ENCODE data around the gene LRRC55. TPM values are rescaled to one million over a fixed set of nuclear protein-coding genes. Genes with fewer than 3 reads are reported as not detected.
"Not testable (repeated sequence)": the region's sequence is repeated elsewhere in the genome, so short reads cannot be mapped to it uniquely, and the experiment has no call there.

LRRC55 gene
- total RNA-seq, 1 donor from 2014 or later = 29.0 TPM

DNA sequence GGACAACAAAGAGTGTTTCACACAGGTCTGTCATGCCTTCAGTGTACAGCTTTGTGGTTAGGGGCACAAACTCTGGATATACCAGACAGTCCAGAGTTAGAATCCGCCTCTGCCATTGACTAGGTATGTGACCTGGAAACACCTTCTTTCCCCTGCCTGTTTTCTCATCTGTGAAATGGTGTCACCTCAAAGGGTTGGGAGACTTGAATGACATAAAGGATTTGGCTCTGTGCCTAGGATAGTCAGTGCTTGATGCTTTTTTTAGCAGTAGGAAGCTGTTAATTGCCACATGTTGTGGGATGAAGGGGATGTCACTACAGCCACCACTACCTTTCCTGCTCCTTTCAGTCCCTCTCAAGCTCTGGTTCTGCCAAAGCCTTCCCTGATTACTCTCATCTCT lies 17.4 kb upstream of the LRRC55 start:
- DNase-seq = no peak
- H3K4me1 Mint-ChIP-seq (ENCODE audit: low read depth, unreplicated experiment) = peaks cover 30% of the 10 kb centered on the region
- H3K27me3 Mint-ChIP-seq (ENCODE audit: unreplicated experiment) = peaks cover 4% of the 10 kb centered on the region
- no peak overlapping the region for H3K4me3 Mint-ChIP-seq (ENCODE audit: unreplicated experiment)
- peaks cover 7% of the 10 kb centered on the region for H3K9me3 Mint-ChIP-seq (ENCODE audit: unreplicated experiment)
- TF ChIP-seq, protein P1, sequence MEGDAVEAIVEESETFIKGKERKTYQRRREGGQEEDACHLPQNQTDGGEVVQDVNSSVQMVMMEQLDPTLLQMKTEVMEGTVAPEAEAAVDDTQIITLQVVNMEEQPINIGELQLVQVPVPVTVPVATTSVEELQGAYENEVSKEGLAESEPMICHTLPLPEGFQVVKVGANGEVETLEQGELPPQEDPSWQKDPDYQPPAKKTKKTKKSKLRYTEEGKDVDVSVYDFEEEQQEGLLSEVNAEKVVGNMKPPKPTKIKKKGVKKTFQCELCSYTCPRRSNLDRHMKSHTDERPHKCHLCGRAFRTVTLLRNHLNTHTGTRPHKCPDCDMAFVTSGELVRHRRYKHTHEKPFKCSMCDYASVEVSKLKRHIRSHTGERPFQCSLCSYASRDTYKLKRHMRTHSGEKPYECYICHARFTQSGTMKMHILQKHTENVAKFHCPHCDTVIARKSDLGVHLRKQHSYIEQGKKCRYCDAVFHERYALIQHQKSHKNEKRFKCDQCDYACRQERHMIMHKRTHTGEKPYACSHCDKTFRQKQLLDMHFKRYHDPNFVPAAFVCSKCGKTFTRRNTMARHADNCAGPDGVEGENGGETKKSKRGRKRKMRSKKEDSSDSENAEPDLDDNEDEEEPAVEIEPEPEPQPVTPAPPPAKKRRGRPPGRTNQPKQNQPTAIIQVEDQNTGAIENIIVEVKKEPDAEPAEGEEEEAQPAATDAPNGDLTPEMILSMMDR (IDR thresholded peaks at IDR 0.05; ENCODE audit: partially characterized antibody, unreplicated experiment) = no peak
- peaks cover 14% of the 10 kb centered on the region for H3K36me3 Mint-ChIP-seq (ENCODE audit: unreplicated experiment)
- H3K27ac Mint-ChIP-seq (ENCODE audit: unreplicated experiment) = no peak overlapping the region

DNA sequence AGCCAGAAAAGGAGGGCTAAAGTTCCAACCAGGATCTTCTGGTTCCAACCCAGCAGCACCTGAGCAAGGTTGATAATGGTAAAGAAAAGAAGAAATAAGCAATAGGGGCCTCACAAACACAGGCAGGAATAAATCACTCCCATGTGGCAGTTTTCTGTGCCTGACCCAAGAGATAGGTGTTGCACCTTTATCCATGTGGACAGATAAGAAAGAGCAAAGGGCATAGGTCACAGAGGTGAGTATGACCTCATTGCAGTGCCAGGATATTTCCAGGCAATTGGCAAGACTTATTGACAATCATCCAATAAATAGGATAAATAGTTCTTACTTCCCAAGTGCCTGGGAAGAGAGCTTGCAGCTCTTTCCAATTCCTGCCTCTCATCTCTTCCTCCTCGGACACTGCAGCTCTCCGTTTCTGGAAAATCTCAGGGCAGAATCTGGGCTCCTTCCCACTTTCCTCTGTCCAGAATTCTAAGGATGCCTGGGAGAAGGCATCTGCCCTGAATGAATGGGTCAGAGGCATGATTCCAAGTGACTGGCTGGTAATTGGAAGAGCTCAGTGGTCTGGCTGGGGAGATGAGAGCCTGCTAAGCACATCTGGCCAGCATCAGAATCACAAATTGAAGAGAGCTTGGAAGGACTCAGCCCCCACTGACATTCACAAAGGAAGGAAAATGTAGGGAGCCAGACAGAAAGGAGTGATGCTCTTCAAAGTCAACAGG lies 14.5 kb upstream of the LRRC55 start:
- Mint-ChIP-seq H3K36me3 (ENCODE audit: unreplicated experiment) (peaks cover 9% of the 10 kb centered on the region), H3K9me3 (ENCODE audit: unreplicated experiment) (peaks cover 3% of the 10 kb centered on the region), H3K4me1 (ENCODE audit: low read depth, unreplicated experiment) (peaks cover 14% of the 10 kb centered on the region), H3K4me3 (ENCODE audit: unreplicated experiment) (no peak overlapping the region), H3K27ac (ENCODE audit: unreplicated experiment) (no peak overlapping the region), H3K27me3 (ENCODE audit: unreplicated experiment) (peaks cover 4% of the 10 kb centered on the region)
- TF ChIP-seq, protein P1 (IDR thresholded peaks at IDR 0.05; ENCODE audit: partially characterized antibody, unreplicated experiment) = no peak
- DNase-seq = no peak

DNA sequence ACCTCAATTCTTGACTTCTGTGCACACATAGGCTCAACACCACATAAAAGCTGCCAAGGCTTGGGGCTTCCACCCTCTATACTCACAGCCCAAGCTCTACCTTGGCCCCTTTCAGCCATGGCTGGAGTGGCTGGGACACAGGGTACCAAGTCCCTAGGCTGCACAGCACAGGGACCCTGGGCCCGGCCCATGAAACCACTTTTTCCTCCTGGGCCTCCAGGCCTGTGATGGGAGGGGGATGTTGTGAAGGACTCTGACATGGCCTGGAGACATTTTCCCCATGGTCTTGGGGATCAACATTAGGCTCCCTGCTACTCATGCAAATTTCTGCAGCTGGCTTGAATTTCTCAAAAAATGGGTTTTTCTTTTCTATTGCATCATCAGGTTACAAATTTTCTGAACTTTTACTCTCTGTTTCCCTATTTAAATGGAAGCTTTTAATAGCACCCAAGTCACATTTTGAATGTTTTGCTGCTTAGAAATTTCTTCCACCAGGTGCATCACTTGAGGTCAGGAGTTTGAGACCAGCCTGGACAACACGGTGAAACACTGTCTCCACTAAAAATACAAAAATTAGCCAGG lies 11.9 kb upstream of the LRRC55 start:
- H3K4me3 Mint-ChIP-seq (ENCODE audit: unreplicated experiment); DNase-seq; H3K9me3 Mint-ChIP-seq (ENCODE audit: unreplicated experiment); H3K27ac Mint-ChIP-seq (ENCODE audit: unreplicated experiment); H3K27me3 Mint-ChIP-seq (ENCODE audit: unreplicated experiment); H3K36me3 Mint-ChIP-seq (ENCODE audit: unreplicated experiment); H3K4me1 Mint-ChIP-seq (ENCODE audit: low read depth, unreplicated experiment): not testable (repeated sequence)

DNA sequence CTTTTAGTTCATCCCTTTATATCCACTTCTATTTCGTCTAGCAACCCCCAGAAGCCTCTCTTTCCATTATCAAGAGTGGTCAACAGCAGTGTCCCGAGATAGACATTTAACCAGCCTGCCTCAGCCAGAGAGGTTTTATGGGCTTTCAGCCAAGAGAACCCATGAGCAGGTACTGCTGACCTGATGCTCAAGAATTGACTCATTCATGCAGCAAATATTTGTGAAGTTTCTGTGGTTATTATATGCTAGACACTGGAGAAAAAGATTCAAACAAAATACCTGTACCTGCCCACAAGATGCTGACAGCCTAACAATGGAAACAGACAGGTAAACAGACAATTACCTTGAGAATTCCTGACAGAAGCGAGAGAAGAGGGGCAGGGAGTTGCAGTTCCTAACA lies 9.7 kb upstream of the LRRC55 start:
- H3K27ac Mint-ChIP-seq (ENCODE audit: unreplicated experiment) = no peak overlapping the region
- no peak for DNase-seq
- peaks cover 2% of the 10 kb centered on the region for H3K27me3 Mint-ChIP-seq (ENCODE audit: unreplicated experiment)
- H3K9me3 Mint-ChIP-seq (ENCODE audit: unreplicated experiment) = peaks cover 3% of the 10 kb centered on the region
- peaks cover 9% of the 10 kb centered on the region for H3K36me3 Mint-ChIP-seq (ENCODE audit: unreplicated experiment)
- H3K4me1 Mint-ChIP-seq (ENCODE audit: low read depth, unreplicated experiment) = no peaks in the 10 kb centered on the region
- TF ChIP-seq, protein P1 (IDR thresholded peaks at IDR 0.05; ENCODE audit: partially characterized antibody, unreplicated experiment) = no peak
- H3K4me3 Mint-ChIP-seq (ENCODE audit: unreplicated experiment) = no peak overlapping the region

DNA sequence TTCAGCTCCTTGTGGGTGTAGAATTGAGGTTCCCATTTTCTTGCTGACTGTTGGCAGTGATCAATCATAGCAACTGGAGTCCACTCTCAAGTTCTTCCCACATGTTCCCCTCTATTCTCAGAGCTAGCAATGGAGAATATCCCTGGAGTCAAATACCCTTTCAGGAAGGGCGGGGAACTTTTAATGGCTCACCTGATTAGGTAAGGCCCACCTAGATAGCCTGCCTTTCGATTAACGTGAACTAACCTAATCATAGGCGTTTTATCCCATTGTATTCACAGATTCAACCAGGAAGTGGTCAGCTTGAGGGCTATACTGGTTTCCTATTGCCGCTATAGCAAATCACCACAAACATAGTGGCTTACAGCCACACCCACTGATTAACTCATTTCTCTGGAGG lies 7.1 kb upstream of the LRRC55 start:
- Mint-ChIP-seq H3K9me3 (ENCODE audit: unreplicated experiment) (peaks cover 6% of the 10 kb centered on the region), H3K27me3 (ENCODE audit: unreplicated experiment) (peaks cover 4% of the 10 kb centered on the region), H3K4me1 (ENCODE audit: low read depth, unreplicated experiment) (peaks cover 5% of the 10 kb centered on the region), H3K4me3 (ENCODE audit: unreplicated experiment) (no peak overlapping the region), H3K27ac (ENCODE audit: unreplicated experiment) (no peak overlapping the region), H3K36me3 (ENCODE audit: unreplicated experiment) (no peaks in the 10 kb centered on the region)
- TF ChIP-seq, protein P1 (IDR thresholded peaks at IDR 0.05; ENCODE audit: partially characterized antibody, unreplicated experiment) = no peak
- DNase-seq = no peak
